ENCODE data around the gene LLPH. TPM values are rescaled to one million over a fixed set of nuclear protein-coding genes. Genes with fewer than 3 reads are reported as not detected.
A peak's percentile ranks its signal among the peaks of the same experiment; 100 is the strongest.

Gene LLPH
- total RNA-seq, 1 experiment from 2014 or later, result 5.6 TPM

GRCh38 chr12:66137937-66138336 lies 7.4 kb upstream of the LLPH start:
- no peak overlapping the region for H3K27ac ChIP-seq (ENCODE audit: low read length)
- H3K4me3 ChIP-seq (ENCODE audit: low read length), result no peak overlapping the region
- no peaks in the 10 kb centered on the region for H3K4me1 ChIP-seq (ENCODE audit: low read length)
- no peaks in the 10 kb centered on the region for H3K27me3 ChIP-seq (ENCODE audit: low read length)
- H2AFZ ChIP-seq (ENCODE audit: low read length), result no peak overlapping the region
- H3K36me3 ChIP-seq (ENCODE audit: insufficient read depth, low read length), result peaks cover 62% of the 10 kb centered on the region
- no peak overlapping the region for H3K4me2 ChIP-seq (ENCODE audit: low read depth, low read length, poor library complexity, severe bottlenecking)
- peaks cover 19% of the 10 kb centered on the region for H3K79me2 ChIP-seq (ENCODE audit: low read length)
- peaks cover 10% of the 10 kb centered on the region; the same call in 1 of the 2 replicates for H3K9me3 ChIP-seq (ENCODE audit: low read length)
- no peak for DNase-seq
- no peak overlapping the region for H3K9ac ChIP-seq (ENCODE audit: low read length)
- H4K20me1 ChIP-seq (ENCODE audit: insufficient read depth, low read depth, low read length), result no peaks in the 10 kb centered on the region
- H3K9me2 ChIP-seq (replicated peaks; ENCODE audit: insufficient read depth, low read length), result no peaks in the 10 kb centered on the region

DNA sequence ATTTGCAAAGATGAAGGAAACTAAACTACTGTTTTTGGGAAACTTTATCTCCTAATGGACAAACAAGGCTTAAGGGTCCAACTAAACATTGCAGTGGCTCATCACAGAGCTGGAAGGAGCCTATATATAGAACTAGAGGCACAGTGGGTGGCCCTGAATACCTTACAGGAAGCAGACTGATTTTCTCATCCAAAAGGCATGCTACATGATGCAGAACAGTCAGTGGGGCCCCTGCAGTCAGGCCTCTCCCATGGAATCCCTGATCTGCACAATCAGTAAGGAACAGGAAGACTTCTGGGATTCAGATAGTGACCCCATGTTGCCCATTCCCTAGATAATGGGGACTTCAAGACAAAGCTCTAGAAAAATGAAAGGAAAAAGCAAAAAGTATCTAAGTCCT lies 1.9 kb upstream of the LLPH start:
- peak overlapping the region; percentile 76 for H3K4me2 ChIP-seq (ENCODE audit: low read depth, low read length, poor library complexity, severe bottlenecking)
- H3K79me2 ChIP-seq (ENCODE audit: low read length), result peaks cover 59% of the 10 kb centered on the region
- H2AFZ ChIP-seq (ENCODE audit: low read length), result no peak overlapping the region

DNA sequence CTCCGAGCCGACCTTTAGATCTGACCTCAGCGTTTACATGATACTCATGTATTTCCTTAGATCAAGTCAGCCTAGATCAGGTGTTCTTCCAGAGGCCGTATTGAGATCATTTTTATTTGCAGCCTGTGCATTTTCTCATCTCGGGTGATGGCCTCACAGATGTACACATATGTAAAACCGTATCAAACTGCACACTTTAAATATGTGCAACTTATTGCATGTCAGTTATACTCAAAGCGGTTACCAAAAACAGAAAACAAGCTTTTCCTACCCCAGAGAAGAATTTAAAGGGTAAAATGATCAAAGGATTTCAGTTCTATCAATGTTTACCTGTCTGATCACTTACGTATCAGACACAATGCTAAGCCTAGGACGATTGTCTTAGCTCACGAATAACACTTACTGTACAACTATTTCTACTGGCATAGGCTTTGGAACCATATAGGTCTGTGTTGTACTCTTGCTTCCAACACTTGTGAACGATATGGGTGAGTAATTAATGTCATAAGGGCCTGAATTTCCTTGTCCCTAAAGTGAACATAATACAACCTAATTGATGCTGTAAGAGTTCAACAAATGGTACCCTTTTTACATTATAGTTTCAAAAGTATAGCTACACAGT lies 628 bp upstream of the LLPH start:
- peaks cover 69% of the 10 kb centered on the region for H3K79me2 ChIP-seq (ENCODE audit: low read length)
- no peaks in the 10 kb centered on the region for H3K9me3 ChIP-seq (ENCODE audit: low read length)
- peaks cover 24% of the 10 kb centered on the region for H3K36me3 ChIP-seq (ENCODE audit: insufficient read depth, low read length)
- peak overlapping the region; percentile 53 for H3K27ac ChIP-seq (ENCODE audit: low read length)
- H3K27me3 ChIP-seq (ENCODE audit: low read length), result no peaks in the 10 kb centered on the region
- H3K4me1 ChIP-seq (ENCODE audit: low read length), result peaks cover 25% of the 10 kb centered on the region
- peak overlapping the region; percentile 76 for H3K4me2 ChIP-seq (ENCODE audit: low read depth, low read length, poor library complexity, severe bottlenecking)
- peak overlapping the region; percentile 92; the same call in 1 of the 2 replicates for H2AFZ ChIP-seq (ENCODE audit: low read length)
- H4K20me1 ChIP-seq (ENCODE audit: insufficient read depth, low read depth, low read length), result peaks cover 6% of the 10 kb centered on the region; the same call in 1 of the 2 replicates
- DNase-seq, result peak; percentile 50
- peak overlapping the region; percentile 79 for H3K4me3 ChIP-seq (ENCODE audit: low read length)
- H3K9me2 ChIP-seq (replicated peaks; ENCODE audit: insufficient read depth, low read length), result no peaks in the 10 kb centered on the region
- H3K9ac ChIP-seq (ENCODE audit: low read length), result peak overlapping the region; percentile 77

More for the DNA sequence above, 1.9 kb upstream of the LLPH start:
- Histone ChIP-seq H3K9me3 (ENCODE audit: low read length) (no peaks in the 10 kb centered on the region), H3K4me1 (ENCODE audit: low read length) (peaks cover 25% of the 10 kb centered on the region), H3K27ac (ENCODE audit: low read length) (peak overlapping the region; percentile 53), H3K36me3 (ENCODE audit: insufficient read depth, low read length) (peaks cover 26% of the 10 kb centered on the region), H3K9ac (ENCODE audit: low read length) (peak overlapping the region; percentile 77), H4K20me1 (ENCODE audit: insufficient read depth, low read depth, low read length) (peaks cover 6% of the 10 kb centered on the region; the same call in 1 of the 2 replicates), H3K27me3 (ENCODE audit: low read length) (no peaks in the 10 kb centered on the region), H3K9me2 (replicated peaks; ENCODE audit: insufficient read depth, low read length) (no peaks in the 10 kb centered on the region), H3K4me3 (ENCODE audit: low read length) (peak overlapping the region; percentile 79)
- no peak for DNase-seq

GRCh38 chr12:66129934-66130266 lies 650 bp downstream of the LLPH start:
- Histone ChIP-seq H3K79me2 (ENCODE audit: low read length) (peaks cover 77% of the 10 kb centered on the region), H2AFZ (ENCODE audit: low read length) (no peak overlapping the region), H3K9me3 (ENCODE audit: low read length) (no peaks in the 10 kb centered on the region), H3K4me1 (ENCODE audit: low read length) (peaks cover 25% of the 10 kb centered on the region), H3K4me3 (ENCODE audit: low read length) (peak overlapping the region; percentile 79), H3K27me3 (ENCODE audit: low read length) (no peaks in the 10 kb centered on the region), H3K9me2 (replicated peaks; ENCODE audit: insufficient read depth, low read length) (no peaks in the 10 kb centered on the region), H4K20me1 (ENCODE audit: insufficient read depth, low read depth, low read length) (peaks cover 14% of the 10 kb centered on the region), H3K4me2 (ENCODE audit: low read depth, low read length, poor library complexity, severe bottlenecking) (peak overlapping the region; percentile 76), H3K36me3 (ENCODE audit: insufficient read depth, low read length) (peaks cover 31% of the 10 kb centered on the region; the same call in 1 of the 2 replicates), H3K27ac (ENCODE audit: low read length) (no peak overlapping the region; the same call in 1 of the 2 replicates), H3K9ac (ENCODE audit: low read length) (peak overlapping the region; percentile 77)
- DNase-seq, result no peak

- H3K4me2 ChIP-seq (ENCODE audit: low read depth, low read length, poor library complexity, severe bottlenecking), result no peak overlapping the region
- no peak overlapping the region for H3K9ac ChIP-seq (ENCODE audit: low read length)
- H4K20me1 ChIP-seq (ENCODE audit: insufficient read depth, low read depth, low read length), result peaks cover 24% of the 10 kb centered on the region
- DNase-seq, result no peak
- H3K36me3 ChIP-seq (ENCODE audit: insufficient read depth, low read length), result peaks cover 45% of the 10 kb centered on the region; the same call in 1 of the 2 replicates
- peaks cover 84% of the 10 kb centered on the region for H3K79me2 ChIP-seq (ENCODE audit: low read length)
- H3K9me2 ChIP-seq (replicated peaks; ENCODE audit: insufficient read depth, low read length), result no peaks in the 10 kb centered on the region
- H2AFZ ChIP-seq (ENCODE audit: low read length), result no peak overlapping the region
- H3K4me1 ChIP-seq (ENCODE audit: low read length), result peaks cover 22% of the 10 kb centered on the region
- H3K9me3 ChIP-seq (ENCODE audit: low read length), result no peaks in the 10 kb centered on the region
- H3K27me3 ChIP-seq (ENCODE audit: low read length), result no peaks in the 10 kb centered on the region
- H3K4me3 ChIP-seq (ENCODE audit: low read length), result no peak overlapping the region
- H3K27ac ChIP-seq (ENCODE audit: low read length), result no peak overlapping the region
Measured at GRCh38 chr12:66127650-66128049, 2.9 kb downstream of the LLPH start.

DNA sequence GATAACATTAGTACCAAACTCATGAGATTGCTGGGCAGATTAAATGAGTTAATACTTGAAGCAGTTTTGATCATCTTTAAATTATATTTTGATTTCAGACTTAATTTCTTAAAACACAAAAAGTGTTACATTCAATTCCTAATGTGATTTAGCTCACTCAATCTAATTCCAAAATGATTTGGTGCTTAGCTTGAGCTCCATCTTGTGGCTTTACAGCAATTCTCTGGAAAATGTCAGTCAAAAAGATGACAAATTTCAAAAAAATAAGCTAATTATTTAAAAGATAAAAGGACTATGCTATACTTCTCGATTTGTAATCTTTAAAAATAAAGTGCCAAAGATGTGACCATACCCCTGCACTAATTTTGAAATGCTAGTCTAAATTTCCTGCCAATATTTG lies 10.1 kb downstream of the LLPH start:
- Histone ChIP-seq H3K27ac (ENCODE audit: low read length) (no peak overlapping the region), H3K4me3 (ENCODE audit: low read length) (no peak overlapping the region), H3K27me3 (ENCODE audit: low read length) (no peaks in the 10 kb centered on the region), H2AFZ (ENCODE audit: low read length) (no peak overlapping the region), H3K9me2 (replicated peaks; ENCODE audit: insufficient read depth, low read length) (no peaks in the 10 kb centered on the region), H3K79me2 (ENCODE audit: low read length) (peaks cover 17% of the 10 kb centered on the region), H3K9me3 (ENCODE audit: low read length) (no peaks in the 10 kb centered on the region), H3K9ac (ENCODE audit: low read length) (no peak overlapping the region), H3K4me1 (ENCODE audit: low read length) (no peaks in the 10 kb centered on the region), H4K20me1 (ENCODE audit: insufficient read depth, low read depth, low read length) (peaks cover 19% of the 10 kb centered on the region), H3K36me3 (ENCODE audit: insufficient read depth, low read length) (peaks cover 35% of the 10 kb centered on the region; the same call in 1 of the 2 replicates), H3K4me2 (ENCODE audit: low read depth, low read length, poor library complexity, severe bottlenecking) (no peak overlapping the region)
- DNase-seq, result no peak

DNA sequence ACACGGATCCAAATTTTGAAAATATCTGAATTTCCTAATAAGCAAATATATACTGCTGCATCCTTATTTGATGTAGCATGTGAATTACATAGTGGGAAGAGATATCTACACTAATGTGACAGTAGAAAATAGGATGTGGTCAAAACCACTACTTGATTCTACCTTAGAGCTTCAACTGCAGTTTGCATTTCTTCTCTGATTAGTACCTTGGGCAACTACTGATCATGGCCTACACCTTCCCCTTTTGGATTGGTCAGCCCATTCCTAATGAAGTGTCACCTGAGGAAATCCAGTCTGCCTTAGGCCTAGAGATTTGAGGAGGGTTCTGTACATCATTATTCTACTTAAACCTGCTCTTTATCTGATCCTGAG lies 10.7 kb downstream of the LLPH start:
- Histone ChIP-seq H3K4me2 (ENCODE audit: low read depth, low read length, poor library complexity, severe bottlenecking) (no peak overlapping the region), H3K79me2 (ENCODE audit: low read length) (peaks cover 10% of the 10 kb centered on the region), H3K9me2 (replicated peaks; ENCODE audit: insufficient read depth, low read length) (no peaks in the 10 kb centered on the region), H3K36me3 (ENCODE audit: insufficient read depth, low read length) (peaks cover 29% of the 10 kb centered on the region; the same call in 1 of the 2 replicates), H4K20me1 (ENCODE audit: insufficient read depth, low read depth, low read length) (peaks cover 13% of the 10 kb centered on the region), H3K9me3 (ENCODE audit: low read length) (no peaks in the 10 kb centered on the region), H2AFZ (ENCODE audit: low read length) (no peak overlapping the region), H3K4me1 (ENCODE audit: low read length) (no peaks in the 10 kb centered on the region), H3K27ac (ENCODE audit: low read length) (no peak overlapping the region), H3K27me3 (ENCODE audit: low read length) (no peaks in the 10 kb centered on the region), H3K4me3 (ENCODE audit: low read length) (no peak overlapping the region), H3K9ac (ENCODE audit: low read length) (no peak overlapping the region)
- no peak for DNase-seq

DNA sequence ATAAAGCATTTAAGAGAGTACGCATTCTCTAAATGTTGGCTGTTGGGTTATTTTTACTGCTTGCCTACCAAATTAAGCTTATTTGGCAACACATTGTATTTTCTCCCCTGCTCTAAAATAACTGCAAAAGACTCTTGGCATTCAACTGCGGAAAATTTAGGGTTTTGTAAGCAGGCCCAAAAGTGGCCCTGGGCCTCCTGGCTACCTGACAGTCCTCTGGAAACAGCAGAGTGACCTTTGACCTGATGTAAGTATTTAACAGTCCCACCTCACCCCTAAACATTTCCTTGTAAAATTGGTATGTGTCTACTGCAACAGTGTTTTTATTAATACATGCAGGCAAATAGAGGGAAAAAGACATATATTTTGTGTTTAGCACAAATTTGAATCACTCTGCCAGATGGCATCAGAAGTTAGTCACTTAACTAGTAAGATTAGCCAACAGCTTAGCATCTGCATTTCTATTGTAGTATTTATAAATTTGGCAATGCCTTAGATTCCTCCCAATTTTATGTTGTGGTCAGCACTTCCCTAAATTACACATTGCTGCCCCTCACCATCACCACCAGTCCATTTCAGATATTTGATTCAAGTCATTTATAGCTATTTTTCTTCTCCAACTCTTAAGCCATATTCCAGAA lies 11.2 kb downstream of the LLPH start:
- peak; percentile 35 for DNase-seq
- H3K27ac ChIP-seq (ENCODE audit: low read length), result no peak overlapping the region
- H4K20me1 ChIP-seq (ENCODE audit: insufficient read depth, low read depth, low read length), result peaks cover 8% of the 10 kb centered on the region
- H3K9ac ChIP-seq (ENCODE audit: low read length), result no peak overlapping the region
- peaks cover 5% of the 10 kb centered on the region for H3K79me2 ChIP-seq (ENCODE audit: low read length)
- H3K4me1 ChIP-seq (ENCODE audit: low read length), result no peaks in the 10 kb centered on the region
- no peak overlapping the region for H3K4me3 ChIP-seq (ENCODE audit: low read length)
- no peaks in the 10 kb centered on the region for H3K9me2 ChIP-seq (replicated peaks; ENCODE audit: insufficient read depth, low read length)
- H3K9me3 ChIP-seq (ENCODE audit: low read length), result no peaks in the 10 kb centered on the region
- H2AFZ ChIP-seq (ENCODE audit: low read length), result no peak overlapping the region
- H3K27me3 ChIP-seq (ENCODE audit: low read length), result no peaks in the 10 kb centered on the region
- peaks cover 24% of the 10 kb centered on the region; the same call in 1 of the 2 replicates for H3K36me3 ChIP-seq (ENCODE audit: insufficient read depth, low read length)
- H3K4me2 ChIP-seq (ENCODE audit: low read depth, low read length, poor library complexity, severe bottlenecking), result no peak overlapping the region

All from Karpas-422 (cell line).